CD14-positive monocyte (primary cell): ENCODE results near the gene MYADML2. TPM values are rescaled to one million over a fixed set of nuclear protein-coding genes. Genes with fewer than 3 reads are reported as not detected.

ENCODE experiments used
- DNase-seq, 3 donors: peaks; one replicate each; pipeline ENCODE4 v3.0.0-alpha.2; 2011 to 2022
- H2AFZ ChIP-seq: 2 replicates; pipeline ENCODE4 v1.6.0; 2012; ENCODE audit warnings: mild to moderate bottlenecking, low read depth, low read length, inconsistent platforms; ENCODE audit not compliant: insufficient read depth, poor library complexity, severe bottlenecking
- H3K27ac ChIP-seq, 2 donors: 1 replicate in 1 of 2; 2 replicates in 1 of 2; pipeline ENCODE4 v1.5.1; 2012 to 2013; ENCODE audit warnings: low read length in 2 of 2, control low read depth in 1 of 2, inconsistent platforms in 1 of 2, low read depth in 1 of 2, mild to moderate bottlenecking in 1 of 2
- H3K27me3 ChIP-seq, 2 donors: one replicate each; pipeline versions ENCODE4 v1.6.0 to v1.6.1; 2011 to 2013; ENCODE audit warnings: low read length in 2 of 2; ENCODE audit not compliant: control insufficient read depth in 2 of 2, insufficient read depth in 2 of 2
- H3K36me3 ChIP-seq, 2 donors: replicated peaks in 1 of 2; 1 replicate in 1 of 2; 2 replicates in 1 of 2; pipeline versions ENCODE4 v1.5.1 to v1.6.1; 2012 to 2013; ENCODE audit warnings: low read length in 2 of 2, control low read depth in 1 of 2, inconsistent platforms in 1 of 2, mild to moderate bottlenecking in 1 of 2; ENCODE audit not compliant: insufficient read depth in 2 of 2, control insufficient read depth in 1 of 2
- H3K4me1 ChIP-seq, 2 donors: 1 replicate in 1 of 2; 2 replicates in 1 of 2; pipeline versions ENCODE4 v1.5.1 to v1.6.1; 2012 to 2013; ENCODE audit warnings: low read length in 2 of 2, control low read depth in 1 of 2, inconsistent platforms in 1 of 2, mild to moderate bottlenecking in 1 of 2, moderate library complexity in 1 of 2; ENCODE audit not compliant: insufficient read depth in 2 of 2, control insufficient read depth in 1 of 2
- H3K4me2 ChIP-seq: replicated peaks from 2 replicates; pipeline ENCODE3; 2012; ENCODE audit warnings: low read length, moderate library complexity, mild to moderate bottlenecking; ENCODE audit not compliant: poor library complexity, severe bottlenecking; ENCODE audit errors: extremely low read depth
- H3K4me3 ChIP-seq, 3 experiments: fragments of 200-600 bp in 1 of 3; sonication (generic) in 1 of 3; replicated peaks in 1 of 3; 1 replicate in 2 of 3; 2 replicates in 1 of 3; pipeline ENCODE4 v1.5.1; 2011 to 2013; ENCODE audit warnings: low read length in 3 of 3, mild to moderate bottlenecking in 3 of 3, control low read depth in 2 of 3, low read depth in 2 of 3, inconsistent platforms in 1 of 3, moderate library complexity in 1 of 3
- H3K79me2 ChIP-seq: 2 replicates; pipeline ENCODE4 v1.6.0; 2012; ENCODE audit warnings: mild to moderate bottlenecking, control low read depth, inconsistent platforms, low read length, moderate library complexity; ENCODE audit not compliant: insufficient read depth
- H3K9ac ChIP-seq: 2 replicates; pipeline ENCODE4 v1.6.0; 2017; ENCODE audit warnings: low read length, mild to moderate bottlenecking; ENCODE audit not compliant: insufficient read depth, poor library complexity, severe bottlenecking
- H3K9me3 ChIP-seq, 2 donors: replicated peaks in 1 of 2; 1 replicate in 1 of 2; 2 replicates in 1 of 2; pipeline versions ENCODE4 v1.5.1 to v1.6.1; 2012 to 2013; ENCODE audit warnings: low read length in 2 of 2, control low read depth in 1 of 2; ENCODE audit not compliant: control insufficient read depth in 1 of 2, insufficient read depth in 1 of 2
- H4K20me1 ChIP-seq: 2 replicates; pipeline ENCODE4 v1.6.0; 2012; ENCODE audit warnings: mild to moderate bottlenecking, low read length, control low read depth, moderate library complexity; ENCODE audit not compliant: insufficient read depth
- H3K27ac Mint-ChIP-seq, 7 donors: one replicate each; pipeline ENCODE4 v1.8.0; 2020; ENCODE audit warnings: mild to moderate bottlenecking in 7 of 7, mixed read lengths in 7 of 7, moderate library complexity in 6 of 7, inconsistent platforms in 2 of 7
- H3K27me3 Mint-ChIP-seq, 3 donors: one replicate each; pipeline ENCODE4 v1.8.0; 2021 to 2022; ENCODE audit warnings: low read depth in 3 of 3, mild to moderate bottlenecking in 3 of 3, mixed read lengths in 3 of 3, moderate library complexity in 3 of 3, inconsistent platforms in 1 of 3
- H3K36me3 Mint-ChIP-seq, 2 donors: one replicate each; pipeline ENCODE4 v1.8.0; 2020; ENCODE audit warnings: mixed read lengths in 2 of 2, inconsistent platforms in 1 of 2, mild to moderate bottlenecking in 1 of 2
- H3K4me1 Mint-ChIP-seq: one replicate; pipeline ENCODE4 v1.8.0; 2020; ENCODE audit warnings: mild to moderate bottlenecking, mixed read lengths
- H3K4me3 Mint-ChIP-seq, 2 donors: one replicate each; pipeline ENCODE4 v1.8.0; 2020; ENCODE audit warnings: mild to moderate bottlenecking in 2 of 2, mixed read lengths in 2 of 2, moderate library complexity in 1 of 2
- H3K9me3 Mint-ChIP-seq, 7 donors: one replicate each; pipeline ENCODE4 v1.8.0; 2020 to 2022; ENCODE audit warnings: mixed read lengths in 7 of 7, mild to moderate bottlenecking in 6 of 7, moderate library complexity in 6 of 7, inconsistent platforms in 2 of 7
- WGBS: methylation state at CpG from one replicate; pipeline ENCODE4 v1.1.5; 2013; ENCODE audit warnings: missing lambda C conversion rate; ENCODE audit not compliant: insufficient coverage; 5-methylcytosine and 5-hydroxymethylcytosine counted together
- intact Hi-C, 2 donors: fragments of 100-400 bp; cut with micrococcal nuclease; formaldehyde crosslinking; loops; one replicate each; pipeline versions ENCODE4 v1.15.0 to v1.15.1; 2023
- polyA plus RNA-seq, 3 donors: library from polyadenylated mRNA; depleted of rRNA in 1 of 3; unstranded in 2 of 3; stranded (reverse) in 1 of 3; fragments of 300-500 nt in 2 of 3; fragments of >200 nt in 1 of 3; fragmentation: Illumina TruSeq in 2 of 3; gene quantifications; 1 replicate in 2 of 3; 2 replicates in 1 of 3; pipeline ENCODE4 v1.2.3, GENCODE V29; 2012 to 2021
- TF ChIP-seq, protein P1 (sequence below): fragments of 200-600 bp; IDR thresholded peaks from one replicate; pipeline ENCODE4 v1.8.0; 2022; ENCODE audit warnings: antibody characterized with exemption, mild to moderate bottlenecking

The MYADML2 gene
- polyA plus RNA-seq, 3 donors, result not detected

DNA sequence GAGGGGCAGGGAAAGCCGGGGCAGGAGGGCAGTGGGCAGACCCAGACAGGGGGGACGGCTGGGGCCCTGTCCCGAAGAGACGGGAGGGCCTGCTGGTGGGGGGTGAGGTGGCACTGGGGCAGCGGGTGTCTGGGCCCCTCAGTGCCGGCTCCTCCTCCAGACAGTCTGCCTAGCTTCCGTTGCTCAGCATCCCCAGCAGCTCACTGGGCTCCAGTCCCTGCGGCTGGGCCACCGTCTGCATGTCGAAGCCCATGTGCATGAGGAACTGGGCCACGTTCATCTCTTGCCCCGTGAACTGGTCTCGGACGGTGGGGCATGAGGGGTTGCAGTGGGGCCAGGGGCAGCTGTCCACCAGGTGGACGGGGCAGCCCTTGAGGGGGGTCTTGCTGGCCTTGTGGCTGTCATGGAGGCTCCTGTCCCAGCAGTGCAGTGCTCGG, 5.8 kb upstream of the MYADML2 start:
- Mint-ChIP-seq H3K27ac (no peak overlapping the region), H3K9me3 (peaks cover 0 to 5% (median 2%) of the 10 kb centered on the region in 7 donors), H3K36me3 (no peaks in the 10 kb centered on the region), H3K4me1 (no peaks in the 10 kb centered on the region), H3K27me3 (peaks cover 7 to 20% (median 20%) of the 10 kb centered on the region in 3 donors), H3K4me3 (no peak overlapping the region)
- peaks cover 0 to under 1% of the 10 kb centered on the region in 2 donors for H3K27me3 ChIP-seq
- no peaks in the 10 kb centered on the region for H3K36me3 ChIP-seq
- no peak overlapping the region for H3K9ac ChIP-seq
- H4K20me1 ChIP-seq, result no peaks in the 10 kb centered on the region
- intact Hi-C loops, result no loop called here
- H3K4me3 ChIP-seq, result no peak overlapping the region
- DNase-seq, result no peak
- no peak overlapping the region for H3K4me2 ChIP-seq
- no peaks in the 10 kb centered on the region for H3K9me3 ChIP-seq
- no peaks in the 10 kb centered on the region for H3K79me2 ChIP-seq
- TF ChIP-seq, protein P1, sequence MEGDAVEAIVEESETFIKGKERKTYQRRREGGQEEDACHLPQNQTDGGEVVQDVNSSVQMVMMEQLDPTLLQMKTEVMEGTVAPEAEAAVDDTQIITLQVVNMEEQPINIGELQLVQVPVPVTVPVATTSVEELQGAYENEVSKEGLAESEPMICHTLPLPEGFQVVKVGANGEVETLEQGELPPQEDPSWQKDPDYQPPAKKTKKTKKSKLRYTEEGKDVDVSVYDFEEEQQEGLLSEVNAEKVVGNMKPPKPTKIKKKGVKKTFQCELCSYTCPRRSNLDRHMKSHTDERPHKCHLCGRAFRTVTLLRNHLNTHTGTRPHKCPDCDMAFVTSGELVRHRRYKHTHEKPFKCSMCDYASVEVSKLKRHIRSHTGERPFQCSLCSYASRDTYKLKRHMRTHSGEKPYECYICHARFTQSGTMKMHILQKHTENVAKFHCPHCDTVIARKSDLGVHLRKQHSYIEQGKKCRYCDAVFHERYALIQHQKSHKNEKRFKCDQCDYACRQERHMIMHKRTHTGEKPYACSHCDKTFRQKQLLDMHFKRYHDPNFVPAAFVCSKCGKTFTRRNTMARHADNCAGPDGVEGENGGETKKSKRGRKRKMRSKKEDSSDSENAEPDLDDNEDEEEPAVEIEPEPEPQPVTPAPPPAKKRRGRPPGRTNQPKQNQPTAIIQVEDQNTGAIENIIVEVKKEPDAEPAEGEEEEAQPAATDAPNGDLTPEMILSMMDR, result no peak
- no peak overlapping the region for H3K27ac ChIP-seq
- peaks cover 0 to 4% of the 10 kb centered on the region in 2 donors for H3K4me1 ChIP-seq
- WGBS, result 87% methylated on average over 15 of the region's 16 CpGs
- no peak overlapping the region for H2AFZ ChIP-seq

DNA sequence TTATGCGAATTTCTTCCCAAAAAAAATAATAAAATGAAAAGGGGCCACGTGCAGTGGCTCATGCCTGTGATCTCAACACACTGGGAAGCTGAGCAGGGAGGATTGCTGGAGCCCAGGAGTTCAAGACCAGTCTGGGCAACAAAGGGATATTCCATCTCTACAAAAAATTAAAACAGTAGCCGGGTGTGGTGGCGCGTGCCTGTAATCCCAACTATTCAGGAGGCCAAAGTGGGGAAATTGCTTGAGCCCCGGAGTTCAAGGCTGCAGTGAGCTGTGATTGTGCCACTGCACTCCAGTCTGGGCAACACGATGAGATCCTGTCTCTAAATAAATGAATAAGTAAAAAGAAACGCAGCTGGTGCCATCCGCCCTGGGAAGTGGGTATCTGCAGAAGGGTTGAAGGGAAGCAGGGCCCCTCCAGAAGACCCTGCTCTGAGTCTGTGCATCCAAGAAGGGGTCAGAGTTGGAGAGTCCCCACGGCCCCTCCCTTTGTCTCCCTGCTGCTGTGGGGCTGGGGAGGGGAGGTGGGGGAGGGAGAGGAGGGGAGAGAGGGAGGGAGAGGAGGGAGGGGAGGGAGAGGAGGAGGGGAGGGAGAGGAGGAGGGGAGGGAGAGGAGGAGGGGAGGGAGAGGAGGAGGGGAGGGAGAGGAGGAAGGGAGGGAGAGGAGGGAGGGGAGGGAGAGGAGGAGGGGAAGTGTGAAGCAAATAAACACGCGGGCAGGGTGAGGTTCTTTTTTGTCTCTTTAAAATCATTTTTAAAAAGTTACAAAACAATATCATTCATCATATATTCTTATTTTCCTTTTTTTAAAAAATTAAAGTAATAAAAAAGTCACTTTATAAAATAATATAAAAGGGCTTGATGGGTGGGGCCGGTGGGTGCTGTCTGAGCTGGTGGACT, 5.0 kb upstream of the MYADML2 start:
- Histone ChIP-seq H3K4me1 (peaks cover 0 to 4% of the 10 kb centered on the region in 2 donors), H4K20me1 (no peaks in the 10 kb centered on the region), H3K4me3 (no peak overlapping the region), H3K4me2 (no peak overlapping the region), H3K27ac (no peak overlapping the region), H3K27me3 (no peaks in the 10 kb centered on the region), H2AFZ (no peak overlapping the region), H3K9me3 (no peaks in the 10 kb centered on the region), H3K9ac (no peak overlapping the region), H3K79me2 (no peaks in the 10 kb centered on the region), H3K36me3 (no peaks in the 10 kb centered on the region)
- Mint-ChIP-seq H3K36me3 (no peaks in the 10 kb centered on the region), H3K27ac (no peak overlapping the region), H3K4me3 (no peak overlapping the region), H3K9me3 (peaks cover 0 to 5% (median 2%) of the 10 kb centered on the region in 7 donors), H3K27me3 (peaks cover 7 to 17% (median 16%) of the 10 kb centered on the region in 3 donors), H3K4me1 (no peaks in the 10 kb centered on the region)
- TF ChIP-seq, protein P1, result no peak
- 78% methylated on average over 5 of the region's 13 CpGs for WGBS
- DNase-seq, result no peak
- intact Hi-C loops, result no loop called here
